K562 (cell line): ENCODE measurements around the gene UCN. TPM values are rescaled to one million over a fixed set of nuclear protein-coding genes. Genes with fewer than 3 reads are reported as not detected.

Experiments used
- CHCHD3 ChIP-seq: fragments of 250-450 bp; sonication (Bioruptor Pico); IDR thresholded peaks from 2 replicates; pipeline ENCODE4 v2.1.2; 2022; ENCODE audit warnings: mild to moderate bottlenecking
- DNMT1 ChIP-seq: fragments of 450-650 bp; IDR thresholded peaks from 2 replicates; pipeline ENCODE4 v1.6.1; 2016; ENCODE audit warnings: antibody characterized with exemption, mild to moderate bottlenecking
- EWSR1 ChIP-seq: fragments of 450-650 bp; IDR thresholded peaks from 2 replicates; pipeline ENCODE4 v1.6.1; 2018; ENCODE audit warnings: borderline replicate concordance, mild to moderate bottlenecking, low read depth, moderate library complexity; ENCODE audit not compliant: partially characterized antibody
- GTF2F1 ChIP-seq: IDR thresholded peaks from 2 replicates; pipeline ENCODE4 v1.6.1; 2011; ENCODE audit warnings: low read depth, low read length, improper control_type of control experiment
- HOXB6 ChIP-seq: fragments of 250-450 bp; sonication (Bioruptor Pico); IDR thresholded peaks from 2 replicates; pipeline ENCODE4 v1.5.1; 2022; ENCODE audit warnings: mild to moderate bottlenecking, borderline replicate concordance
- KDM2B ChIP-seq: fragments of 250-450 bp; sonication (Bioruptor Pico); IDR thresholded peaks from 2 replicates; pipeline ENCODE4 v1.8.0; 2021; ENCODE audit warnings: mild to moderate bottlenecking, moderate library complexity
- MCM2 ChIP-seq: fragments of 450-650 bp; IDR thresholded peaks from 2 replicates; pipeline ENCODE4 v1.6.1; 2017; ENCODE audit warnings: low read depth, mild to moderate bottlenecking
- NFRKB ChIP-seq: fragments of 450-650 bp; IDR thresholded peaks from 2 replicates; pipeline ENCODE4 v1.6.1; 2016; ENCODE audit warnings: low read depth
- PML ChIP-seq: IDR thresholded peaks from 2 replicates; pipeline ENCODE4 v1.6.1; 2012; ENCODE audit warnings: low read length, inconsistent platforms
- POLR2AphosphoS5 ChIP-seq: IDR thresholded peaks from 2 replicates; pipeline ENCODE4 v1.6.1; 2011; ENCODE audit warnings: mild to moderate bottlenecking, low read depth, low read length, moderate library complexity; ENCODE audit not compliant: control insufficient read depth, insufficient read depth
- SOX6 ChIP-seq: fragments of 450-650 bp; IDR thresholded peaks from 2 replicates; pipeline ENCODE4 v1.6.1; 2014; ENCODE audit warnings: mild to moderate bottlenecking
- ZFX ChIP-seq: sonication (generic); formaldehyde crosslinking; IDR thresholded peaks from 2 replicates; pipeline ENCODE4 v1.8.0; 2022; ENCODE audit warnings: mild to moderate bottlenecking, missing genetic modification reagents, moderate library complexity
- polyA plus RNA-seq, 8 experiments: library from polyadenylated mRNA; depleted of rRNA in 4 of 8; stranded (reverse) in 5 of 8; unstranded in 3 of 8; fragments of >200 nt; fragmentation: Nextera tagmentation in 2 of 8; fragmentation: Illumina TruSeq in 1 of 8; extraction: Ambion mirVana in 2 of 8; extraction: Trizol in 1 of 8; gene quantifications; 2 replicates each; pipeline versions ENCODE4 v1.2.1 to v1.2.3, GENCODE V29; 2011 to 2014; ENCODE audit warnings: inconsistent platforms in 1 of 8, missing spikeins in 1 of 8
- total RNA-seq, 7 experiments: library from RNA; depleted of rRNA in 6 of 7; stranded (reverse); fragments of >200 nt in 6 of 7; fragmentation: Illumina TruSeq in 2 of 7; extraction: Trizol in 2 of 7; gene quantifications; 2 replicates each; pipeline versions ENCODE4 v1.2.1 to v1.2.3, GENCODE V29; 2011 to 2021; ENCODE audit warnings: low replicate concordance in 1 of 7
- TF ChIP-seq, protein P1 (sequence below): fragments of 450-650 bp; IDR thresholded peaks from 2 replicates; pipeline ENCODE4 v1.6.1; 2016; ENCODE audit warnings: mild to moderate bottlenecking, moderate library complexity

Gene UCN
- total and polyA plus RNA-seq, 9 of the 15 experiments (the other 6 are each of a cell fraction or from before 2014, with no cell fraction given): 0.10 to 2.7 (median 0.43) TPM

DNA sequence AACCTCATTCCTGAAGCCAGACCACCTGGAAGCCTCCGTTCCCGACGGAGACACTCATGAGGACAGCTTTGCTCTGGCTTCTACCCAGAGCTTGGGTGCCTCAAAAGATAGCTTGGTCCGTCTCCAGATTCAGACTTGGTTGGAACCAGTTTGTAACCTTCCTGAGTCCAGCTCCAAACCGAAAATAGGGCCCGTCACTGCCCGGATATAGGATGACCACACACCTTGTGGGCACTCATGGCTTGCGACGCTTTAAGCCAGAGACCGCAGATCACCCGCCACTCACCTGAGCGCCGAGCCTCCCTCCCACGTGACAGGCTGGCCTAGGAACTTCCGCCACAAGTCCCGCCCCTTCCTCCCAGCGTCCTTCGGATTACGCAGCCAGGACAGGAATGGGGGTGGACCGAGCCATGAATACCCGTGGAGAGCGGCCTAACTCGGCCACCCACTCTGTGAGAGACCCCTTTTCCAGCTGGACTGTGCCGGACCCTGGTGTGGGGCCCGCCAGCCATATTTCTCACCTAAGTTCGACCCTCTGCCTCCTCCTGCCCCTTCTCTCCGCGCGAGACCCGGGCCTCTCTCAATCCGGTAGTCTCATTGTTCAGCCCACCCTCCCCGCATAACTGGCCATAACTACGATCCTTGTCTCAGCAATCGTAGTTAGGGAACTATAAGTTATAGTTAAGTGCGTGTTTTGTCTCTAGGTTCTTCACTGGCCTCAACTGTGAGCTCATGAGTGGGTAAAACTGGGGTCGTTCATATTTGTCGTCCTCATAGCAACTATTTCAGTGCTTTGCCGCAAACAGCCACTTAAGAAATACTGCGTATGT, 14.7 kb upstream of the UCN start, which contains the start of gene MPV17 (continued):
- TF ChIP-seq, protein P1, sequence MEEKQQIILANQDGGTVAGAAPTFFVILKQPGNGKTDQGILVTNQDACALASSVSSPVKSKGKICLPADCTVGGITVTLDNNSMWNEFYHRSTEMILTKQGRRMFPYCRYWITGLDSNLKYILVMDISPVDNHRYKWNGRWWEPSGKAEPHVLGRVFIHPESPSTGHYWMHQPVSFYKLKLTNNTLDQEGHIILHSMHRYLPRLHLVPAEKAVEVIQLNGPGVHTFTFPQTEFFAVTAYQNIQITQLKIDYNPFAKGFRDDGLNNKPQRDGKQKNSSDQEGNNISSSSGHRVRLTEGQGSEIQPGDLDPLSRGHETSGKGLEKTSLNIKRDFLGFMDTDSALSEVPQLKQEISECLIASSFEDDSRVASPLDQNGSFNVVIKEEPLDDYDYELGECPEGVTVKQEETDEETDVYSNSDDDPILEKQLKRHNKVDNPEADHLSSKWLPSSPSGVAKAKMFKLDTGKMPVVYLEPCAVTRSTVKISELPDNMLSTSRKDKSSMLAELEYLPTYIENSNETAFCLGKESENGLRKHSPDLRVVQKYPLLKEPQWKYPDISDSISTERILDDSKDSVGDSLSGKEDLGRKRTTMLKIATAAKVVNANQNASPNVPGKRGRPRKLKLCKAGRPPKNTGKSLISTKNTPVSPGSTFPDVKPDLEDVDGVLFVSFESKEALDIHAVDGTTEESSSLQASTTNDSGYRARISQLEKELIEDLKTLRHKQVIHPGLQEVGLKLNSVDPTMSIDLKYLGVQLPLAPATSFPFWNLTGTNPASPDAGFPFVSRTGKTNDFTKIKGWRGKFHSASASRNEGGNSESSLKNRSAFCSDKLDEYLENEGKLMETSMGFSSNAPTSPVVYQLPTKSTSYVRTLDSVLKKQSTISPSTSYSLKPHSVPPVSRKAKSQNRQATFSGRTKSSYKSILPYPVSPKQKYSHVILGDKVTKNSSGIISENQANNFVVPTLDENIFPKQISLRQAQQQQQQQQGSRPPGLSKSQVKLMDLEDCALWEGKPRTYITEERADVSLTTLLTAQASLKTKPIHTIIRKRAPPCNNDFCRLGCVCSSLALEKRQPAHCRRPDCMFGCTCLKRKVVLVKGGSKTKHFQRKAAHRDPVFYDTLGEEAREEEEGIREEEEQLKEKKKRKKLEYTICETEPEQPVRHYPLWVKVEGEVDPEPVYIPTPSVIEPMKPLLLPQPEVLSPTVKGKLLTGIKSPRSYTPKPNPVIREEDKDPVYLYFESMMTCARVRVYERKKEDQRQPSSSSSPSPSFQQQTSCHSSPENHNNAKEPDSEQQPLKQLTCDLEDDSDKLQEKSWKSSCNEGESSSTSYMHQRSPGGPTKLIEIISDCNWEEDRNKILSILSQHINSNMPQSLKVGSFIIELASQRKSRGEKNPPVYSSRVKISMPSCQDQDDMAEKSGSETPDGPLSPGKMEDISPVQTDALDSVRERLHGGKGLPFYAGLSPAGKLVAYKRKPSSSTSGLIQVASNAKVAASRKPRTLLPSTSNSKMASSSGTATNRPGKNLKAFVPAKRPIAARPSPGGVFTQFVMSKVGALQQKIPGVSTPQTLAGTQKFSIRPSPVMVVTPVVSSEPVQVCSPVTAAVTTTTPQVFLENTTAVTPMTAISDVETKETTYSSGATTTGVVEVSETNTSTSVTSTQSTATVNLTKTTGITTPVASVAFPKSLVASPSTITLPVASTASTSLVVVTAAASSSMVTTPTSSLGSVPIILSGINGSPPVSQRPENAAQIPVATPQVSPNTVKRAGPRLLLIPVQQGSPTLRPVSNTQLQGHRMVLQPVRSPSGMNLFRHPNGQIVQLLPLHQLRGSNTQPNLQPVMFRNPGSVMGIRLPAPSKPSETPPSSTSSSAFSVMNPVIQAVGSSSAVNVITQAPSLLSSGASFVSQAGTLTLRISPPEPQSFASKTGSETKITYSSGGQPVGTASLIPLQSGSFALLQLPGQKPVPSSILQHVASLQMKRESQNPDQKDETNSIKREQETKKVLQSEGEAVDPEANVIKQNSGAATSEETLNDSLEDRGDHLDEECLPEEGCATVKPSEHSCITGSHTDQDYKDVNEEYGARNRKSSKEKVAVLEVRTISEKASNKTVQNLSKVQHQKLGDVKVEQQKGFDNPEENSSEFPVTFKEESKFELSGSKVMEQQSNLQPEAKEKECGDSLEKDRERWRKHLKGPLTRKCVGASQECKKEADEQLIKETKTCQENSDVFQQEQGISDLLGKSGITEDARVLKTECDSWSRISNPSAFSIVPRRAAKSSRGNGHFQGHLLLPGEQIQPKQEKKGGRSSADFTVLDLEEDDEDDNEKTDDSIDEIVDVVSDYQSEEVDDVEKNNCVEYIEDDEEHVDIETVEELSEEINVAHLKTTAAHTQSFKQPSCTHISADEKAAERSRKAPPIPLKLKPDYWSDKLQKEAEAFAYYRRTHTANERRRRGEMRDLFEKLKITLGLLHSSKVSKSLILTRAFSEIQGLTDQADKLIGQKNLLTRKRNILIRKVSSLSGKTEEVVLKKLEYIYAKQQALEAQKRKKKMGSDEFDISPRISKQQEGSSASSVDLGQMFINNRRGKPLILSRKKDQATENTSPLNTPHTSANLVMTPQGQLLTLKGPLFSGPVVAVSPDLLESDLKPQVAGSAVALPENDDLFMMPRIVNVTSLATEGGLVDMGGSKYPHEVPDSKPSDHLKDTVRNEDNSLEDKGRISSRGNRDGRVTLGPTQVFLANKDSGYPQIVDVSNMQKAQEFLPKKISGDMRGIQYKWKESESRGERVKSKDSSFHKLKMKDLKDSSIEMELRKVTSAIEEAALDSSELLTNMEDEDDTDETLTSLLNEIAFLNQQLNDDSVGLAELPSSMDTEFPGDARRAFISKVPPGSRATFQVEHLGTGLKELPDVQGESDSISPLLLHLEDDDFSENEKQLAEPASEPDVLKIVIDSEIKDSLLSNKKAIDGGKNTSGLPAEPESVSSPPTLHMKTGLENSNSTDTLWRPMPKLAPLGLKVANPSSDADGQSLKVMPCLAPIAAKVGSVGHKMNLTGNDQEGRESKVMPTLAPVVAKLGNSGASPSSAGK: peak; percentile 43
- TF ChIP-seq SOX6: peak; percentile 23; the same call in 1 of the 2 replicates
- no peak for TF ChIP-seq KDM2B
- TF ChIP-seq MCM2: no peak
- no peak for TF ChIP-seq EWSR1
- TF ChIP-seq POLR2AphosphoS5: peak; percentile 95
- peak; percentile 82; the same call in 1 of the 2 replicates for TF ChIP-seq NFRKB
- no peak for TF ChIP-seq HOXB6
- TF ChIP-seq DNMT1: no peak
- peak; percentile 98 for TF ChIP-seq ZFX (CRISPR knock-in tag)
- TF ChIP-seq GTF2F1: peak; percentile 77
- TF ChIP-seq PML: peak; percentile 84
- no peak for TF ChIP-seq CHCHD3 (CRISPR knock-in tag)
